Astrocyte of the spinal cord (primary cell): ENCODE measurements around the gene MYOZ3.

Source experiments
- DNase-seq: peaks from one replicate; pipeline ENCODE4 v3.0.0; 2011; ENCODE audit warnings: low read depth, low spot score
- H3K4me3 ChIP-seq: 2 replicates; pipeline ENCODE4 v1.5.1; 2011; ENCODE audit warnings: low read depth, mild to moderate bottlenecking, low read length, moderate library complexity
- CTCF ChIP-seq: IDR thresholded peaks from 2 replicates; pipeline ENCODE4 v1.5.1; 2012; ENCODE audit warnings: low read depth, mild to moderate bottlenecking, low read length, inconsistent platforms
- in situ Hi-C: cut with HindIII; loops from 2 replicates; pipeline ENCODE4 v1.10.0; 2017; ENCODE audit warnings: low sequenced_read_pairs

MYOZ3 gene

GRCh38 chr5:150700594-150701377 is 39.7 kb downstream of the MYOZ3 start, which contains the start of gene RBM22:
Gene RBM22, minus strand, starts transcription at chr5:150701062. Its CDS starts 77 bp downstream, at chr5:150700985.
- in situ Hi-C loops: no loop called here
- peak; percentile 89 for DNase-seq
- peak within 1 kb of the TSS; percentile 94 for H3K4me3 ChIP-seq
- peak; percentile 63 for TF ChIP-seq CTCF

GRCh38 chr5:150703762-150704161 is 42.7 kb downstream of the MYOZ3 start:
- in situ Hi-C loops: no loop called here
- no peak for TF ChIP-seq CTCF
- no peak for DNase-seq
- H3K4me3 ChIP-seq: no peak overlapping the region

GRCh38 chr5:150706776-150707390 is 45.8 kb downstream of the MYOZ3 start:
- no peak overlapping the region for H3K4me3 ChIP-seq
- DNase-seq: no peak
- TF ChIP-seq CTCF: no peak
- in situ Hi-C loops: no loop called here

- in situ Hi-C loops: no loop called here
- H3K4me3 ChIP-seq: no peak overlapping the region
- no peak for DNase-seq
- peak; percentile 38 for TF ChIP-seq CTCF
Measured at GRCh38 chr5:150710165-150710564, 49.1 kb downstream of the MYOZ3 start.

GRCh38 chr5:150723845-150724244 is 62.8 kb downstream of the MYOZ3 start:
- H3K4me3 ChIP-seq: no peak overlapping the region
- TF ChIP-seq CTCF: no peak
- no peak for DNase-seq
- in situ Hi-C loops: no loop called here
